H1 (cell line): ENCODE measurements around the gene PSMC3.
"Not testable (repeated sequence)": the region's sequence is repeated elsewhere in the genome, so short reads cannot be mapped to it uniquely, and the experiment has no call there.

Experiments used
- HDAC2 ChIP-seq, 2 experiments: fragments of 300-600 bp in 1 of 2; sonication (generic) in 1 of 2; IDR thresholded peaks; 2 replicates each; pipeline ENCODE4 v1.6.1; 2011 to 2012; ENCODE audit warnings: low read depth in 2 of 2, low read length in 2 of 2, mild to moderate bottlenecking in 2 of 2, moderate library complexity in 2 of 2, borderline replicate concordance in 1 of 2, inconsistent platforms in 1 of 2
- TAF1 ChIP-seq: IDR thresholded peaks from 2 replicates; pipeline ENCODE4 v1.6.1; 2011; ENCODE audit warnings: mild to moderate bottlenecking, low read depth, low read length
- TF ChIP-seq, protein P1 (sequence below): IDR thresholded peaks from 2 replicates; pipeline ENCODE4 v1.6.1; 2012; ENCODE audit warnings: inconsistent platforms

DNA sequence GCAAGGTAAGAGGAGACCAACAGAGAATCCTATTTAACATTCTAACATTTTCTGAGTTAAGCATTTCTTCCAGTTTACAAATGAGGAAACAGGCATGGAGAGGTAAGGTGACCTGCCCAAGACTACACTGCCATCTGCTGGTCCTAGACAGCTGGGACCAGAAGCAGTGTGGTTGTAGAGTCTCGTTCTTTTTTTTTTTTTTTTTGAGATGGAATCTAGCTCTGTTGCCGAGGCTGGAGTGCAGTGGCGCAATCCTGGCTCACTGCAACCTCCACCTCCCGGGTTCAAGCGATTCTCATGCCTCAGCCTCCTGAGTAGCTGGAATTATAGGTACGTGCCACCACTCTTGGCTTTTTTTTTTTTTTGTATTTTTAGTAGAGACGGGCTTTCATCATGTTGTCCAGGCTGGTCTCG, 28.0 kb upstream of the PSMC3 start:
- TF ChIP-seq, protein P1, sequence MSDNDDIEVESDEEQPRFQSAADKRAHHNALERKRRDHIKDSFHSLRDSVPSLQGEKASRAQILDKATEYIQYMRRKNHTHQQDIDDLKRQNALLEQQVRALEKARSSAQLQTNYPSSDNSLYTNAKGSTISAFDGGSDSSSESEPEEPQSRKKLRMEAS, result not testable (repeated sequence)
- not testable (repeated sequence) for TF ChIP-seq TAF1; HDAC2 (IDR thresholded peaks at IDR 0.05; ENCODE audit: borderline replicate concordance in 1 of 2, low read depth in 2 of 2, low read length in 2 of 2)
